ENCODE results near the gene KLRC2.
"Not testable (repeated sequence)": the region's sequence is repeated elsewhere in the genome, so short reads cannot be mapped to it uniquely, and the experiment has no call there.

The KLRC2 gene

DNA sequence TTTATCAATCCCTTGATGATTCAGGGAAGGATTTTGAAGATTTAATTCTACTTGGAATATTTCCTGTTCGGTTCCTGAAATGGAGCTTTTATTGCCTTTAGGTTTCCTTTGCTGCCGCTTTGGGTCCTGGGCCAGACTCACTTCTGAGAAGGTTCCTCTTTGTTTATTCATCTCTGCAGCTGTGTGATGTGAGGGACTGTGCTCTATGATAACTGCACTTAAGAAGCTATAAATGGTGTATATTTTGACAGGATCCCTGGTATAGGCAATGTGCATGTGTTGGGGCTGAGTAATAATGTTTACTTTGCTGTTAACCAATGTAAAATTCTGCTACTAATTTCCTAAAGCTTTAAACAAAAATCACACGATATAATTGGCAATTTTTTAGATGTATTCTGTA lies at the start of gene KLRC2:
Gene KLRC2, minus strand, starts transcription at position 195 of the 400 bp plus-strand sequence. Its CDS starts 24 bp downstream, at position 171.
- DNase-seq (ENCODE audit: low spot score) = not testable (repeated sequence)

- not testable (repeated sequence) for DNase-seq (ENCODE audit: low spot score)
These were observed 46.1 kb upstream of the KLRC2 start for GRCh38 chr12:10481901-10482300.

DNA sequence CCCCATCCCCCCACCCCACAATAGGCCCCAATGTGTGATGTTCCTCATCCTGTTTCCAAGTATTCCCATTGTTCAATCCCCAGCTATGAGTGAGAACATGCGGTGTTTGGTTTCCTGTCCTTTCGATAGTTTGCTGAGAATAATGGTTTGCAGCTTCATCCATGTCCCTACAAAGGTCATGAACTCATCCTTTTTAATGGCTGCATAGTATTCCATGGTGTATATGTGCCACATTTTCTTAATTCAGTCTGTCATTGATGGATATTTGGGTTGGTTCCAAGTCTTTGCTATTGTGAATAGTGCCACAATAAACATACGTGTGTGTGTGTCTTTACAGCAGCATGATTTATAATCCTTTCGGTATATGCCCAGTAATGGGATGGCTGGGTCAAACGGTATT lies 37.0 kb upstream of the KLRC2 start:
- not testable (repeated sequence) for DNase-seq (ENCODE audit: low spot score)

DNA sequence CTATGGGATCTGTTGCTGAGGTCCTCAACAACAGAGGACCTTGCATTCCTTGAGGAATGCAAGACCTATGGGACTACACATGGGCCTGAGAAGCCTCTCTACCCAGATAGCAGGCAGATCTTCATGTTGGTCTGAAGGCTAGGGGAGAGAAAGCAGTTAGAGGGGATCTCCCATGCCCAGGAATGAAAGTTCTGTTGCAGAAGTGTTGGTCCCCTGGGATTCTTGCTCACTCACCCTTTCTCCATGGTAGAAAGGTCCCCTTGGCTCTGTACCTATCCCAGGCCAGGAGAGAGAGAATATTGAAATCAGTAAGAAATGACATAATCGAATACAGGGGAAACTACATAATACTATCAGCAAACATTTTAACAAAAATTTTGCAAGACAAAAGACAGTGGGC lies 33.9 kb upstream of the KLRC2 start:
- DNase-seq (ENCODE audit: low spot score) = no peak

- DNase-seq (ENCODE audit: low spot score) = no peak
These were observed 30.5 kb upstream of the KLRC2 start for GRCh38 chr12:10466311-10466710.

GRCh38 chr12:10457760-10458159 lies 21.9 kb upstream of the KLRC2 start:
- DNase-seq (ENCODE audit: low spot score) = no peak

DNA sequence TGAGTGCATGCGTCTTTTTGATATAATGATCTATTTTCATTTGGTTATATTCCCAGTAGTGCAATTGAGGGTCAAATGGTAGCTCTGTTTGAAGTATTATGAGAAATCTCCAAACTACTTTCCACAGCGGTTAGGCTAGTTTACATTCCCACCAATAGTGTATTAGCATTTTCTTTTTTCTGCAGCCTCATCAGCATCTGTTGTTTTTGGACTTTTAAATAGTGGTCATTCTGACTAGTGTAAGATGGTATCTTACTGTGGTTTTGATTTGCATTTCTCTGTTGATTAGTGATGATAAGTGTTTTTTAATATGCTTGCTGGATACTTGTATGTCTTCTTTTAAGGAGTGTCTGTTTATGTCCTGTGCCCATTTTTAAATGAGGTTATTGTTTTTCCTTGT lies 21.0 kb upstream of the KLRC2 start:
- no peak for DNase-seq (ENCODE audit: low spot score)

GRCh38 chr12:10455766-10456165 lies 20.0 kb upstream of the KLRC2 start:
- no peak for DNase-seq (ENCODE audit: low spot score)

DNA sequence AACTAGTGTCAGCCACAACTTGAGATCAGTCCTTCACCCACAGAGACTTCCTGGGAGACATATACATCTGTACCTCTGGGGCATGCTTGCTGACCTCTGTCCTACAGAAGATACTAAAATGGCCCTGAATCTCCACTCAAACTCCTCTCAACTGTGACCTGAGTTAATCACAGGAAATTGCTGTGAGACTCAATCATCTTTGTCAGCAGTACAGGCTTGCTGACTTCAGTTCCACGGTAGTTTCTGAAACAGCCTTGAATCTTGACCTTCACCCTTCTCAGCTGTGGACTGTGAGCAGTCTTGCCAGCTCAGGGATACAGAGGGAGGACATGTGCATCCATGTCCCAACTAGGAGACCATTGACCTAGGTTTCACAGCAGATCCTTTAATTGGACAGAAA lies 18.7 kb upstream of the KLRC2 start:
- DNase-seq (ENCODE audit: low spot score) = no peak

DNA sequence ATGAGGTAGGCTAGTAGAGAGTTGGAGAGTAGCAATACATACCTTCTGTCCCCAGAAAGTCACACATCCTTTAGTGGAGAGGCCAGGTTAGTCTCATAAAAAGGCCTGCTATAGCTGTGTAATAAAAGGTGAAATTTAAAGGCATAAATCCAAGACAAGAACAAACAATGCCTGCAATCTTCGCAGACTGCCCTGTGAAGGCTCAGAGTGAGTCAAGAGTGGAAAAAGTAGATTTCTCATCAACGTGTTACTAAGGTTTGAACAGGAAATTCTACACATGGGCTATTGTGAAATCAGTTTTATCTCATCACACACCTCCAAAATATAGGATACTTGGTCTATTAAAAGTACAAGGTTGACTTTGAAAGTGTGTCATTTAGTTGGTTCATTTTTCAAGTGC lies 17.3 kb upstream of the KLRC2 start, which contains the start of gene KLRC1:
Gene KLRC1, minus strand, starts transcription at position 222 of the 400 bp plus-strand sequence. CDS start 2,221 bp downstream, outside the sequence.
- no peak for DNase-seq (ENCODE audit: low spot score)

DNA sequence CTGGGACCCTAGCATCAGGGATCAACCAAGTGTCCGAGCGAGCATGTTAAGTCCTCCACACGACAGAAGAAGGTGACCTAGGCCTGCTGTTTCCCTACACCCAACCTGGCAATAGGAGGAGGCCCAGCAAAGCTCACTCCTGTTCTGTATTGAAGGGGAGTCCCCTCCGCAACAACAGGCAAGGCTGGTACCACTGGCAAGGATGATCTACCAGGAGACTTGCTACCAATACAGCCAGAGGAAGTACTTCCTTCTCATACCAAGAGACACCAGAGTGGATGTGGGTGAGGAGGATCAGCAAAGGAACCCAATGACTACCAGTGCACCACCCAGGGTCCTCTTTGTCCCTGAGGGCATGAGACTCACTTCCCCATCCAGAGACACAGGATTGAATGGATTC lies 12.4 kb upstream of the KLRC2 start:
- no peak for DNase-seq (ENCODE audit: low spot score)

DNA sequence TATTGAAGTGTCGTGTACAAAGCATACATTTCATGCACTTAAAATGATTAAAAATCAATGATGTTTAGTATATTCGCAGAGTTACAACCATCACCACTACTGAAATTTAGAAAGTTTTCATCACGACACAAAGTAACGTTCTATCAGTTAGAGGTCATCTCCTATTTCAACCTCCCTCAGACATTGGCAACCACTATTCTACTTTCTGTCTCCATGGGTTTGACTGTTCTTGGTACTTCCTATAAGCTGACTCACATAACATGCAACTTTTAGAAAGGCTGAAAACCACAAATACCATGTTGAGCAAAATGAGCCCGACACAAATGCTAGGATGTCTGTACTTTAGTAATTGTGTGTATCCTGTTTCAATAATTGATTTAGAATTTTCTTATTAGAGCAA lies 10.2 kb upstream of the KLRC2 start:
- not testable (repeated sequence) for DNase-seq (ENCODE audit: low spot score)

- not testable (repeated sequence) for DNase-seq (ENCODE audit: low spot score)
These were observed 5.3 kb upstream of the KLRC2 start for GRCh38 chr12:10441144-10441543.

- DNase-seq (ENCODE audit: low spot score) = not testable (repeated sequence)
These were observed 3.9 kb upstream of the KLRC2 start for GRCh38 chr12:10439608-10440274.

- DNase-seq (ENCODE audit: low spot score) = not testable (repeated sequence)
These were observed 1.8 kb upstream of the KLRC2 start for GRCh38 chr12:10437601-10438000.

- not testable (repeated sequence) for DNase-seq (ENCODE audit: low spot score)
These were observed 5.2 kb downstream of the KLRC2 start for GRCh38 chr12:10430623-10431022.

GRCh38 chr12:10425938-10426337 lies 9.9 kb downstream of the KLRC2 start:
- not testable (repeated sequence) for DNase-seq (ENCODE audit: low spot score)

DNA sequence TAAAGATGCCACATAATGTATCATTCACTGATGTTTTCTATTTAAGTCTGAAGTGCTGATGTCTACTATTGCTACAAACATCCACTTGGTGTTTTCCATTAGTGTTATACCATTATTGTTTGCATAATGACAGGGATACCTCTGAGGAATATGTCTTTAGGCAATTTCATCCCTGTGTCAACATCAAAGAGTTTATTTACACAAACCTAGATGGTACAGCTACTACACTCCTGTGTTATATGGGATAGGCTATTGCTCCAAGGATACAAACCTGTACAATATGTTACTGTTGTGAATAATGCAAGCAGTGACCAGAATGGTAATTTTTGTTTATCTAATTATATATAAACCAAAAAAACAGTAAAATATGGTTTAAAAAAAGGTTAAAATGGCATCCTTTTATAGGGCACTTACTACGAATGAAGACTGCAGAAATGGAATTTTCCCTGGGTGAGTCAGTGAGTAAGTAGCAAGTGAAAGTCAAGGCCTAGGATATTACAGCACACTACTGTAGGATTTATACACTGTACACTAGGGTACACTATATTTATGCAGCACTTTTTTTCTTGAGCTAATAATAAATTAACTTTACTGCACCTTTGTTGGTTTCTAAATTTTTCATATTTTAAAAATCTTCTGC lies 11.4 kb downstream of the KLRC2 start:
- not testable (repeated sequence) for DNase-seq (ENCODE audit: low spot score)

- DNase-seq (ENCODE audit: low spot score) = not testable (repeated sequence)
These were observed 13.7 kb downstream of the KLRC2 start for GRCh38 chr12:10422159-10422558.

- not testable (repeated sequence) for DNase-seq (ENCODE audit: low spot score)
These were observed 15.5 kb downstream of the KLRC2 start, which contains the start of gene KLRC3 for GRCh38 chr12:10420334-10420733. KLRC3 (minus strand) TSS chr12:10420595; CDS start chr12:10420550, 45 bp downstream.

GRCh38 chr12:10409392-10409791 lies 26.4 kb downstream of the KLRC2 start, which contains the start of gene KLRC4:
KLRC4 (minus strand) TSS chr12:10409757; CDS start chr12:10409575, 182 bp downstream.
- no peak for DNase-seq (ENCODE audit: low spot score)

DNA sequence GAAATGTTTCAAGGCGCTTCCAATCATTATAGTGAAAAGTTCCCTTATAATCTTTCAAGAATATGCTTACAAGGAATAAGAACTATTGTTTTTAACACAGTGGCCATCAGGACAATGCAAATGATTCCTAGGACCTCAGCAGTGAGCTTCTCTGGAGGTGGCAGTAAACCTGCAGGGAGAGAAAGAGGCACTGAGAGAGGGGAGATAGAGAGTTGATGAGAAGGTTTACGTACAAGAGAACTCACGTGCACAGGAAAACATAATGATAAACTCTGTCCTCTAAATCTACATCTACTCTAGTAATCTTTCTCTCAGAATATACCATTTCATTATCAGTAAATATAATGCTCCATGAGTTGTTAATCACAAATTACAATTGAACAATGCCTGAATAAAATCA lies 27.0 kb downstream of the KLRC2 start:
- no peak for DNase-seq (ENCODE audit: low spot score)

DNA sequence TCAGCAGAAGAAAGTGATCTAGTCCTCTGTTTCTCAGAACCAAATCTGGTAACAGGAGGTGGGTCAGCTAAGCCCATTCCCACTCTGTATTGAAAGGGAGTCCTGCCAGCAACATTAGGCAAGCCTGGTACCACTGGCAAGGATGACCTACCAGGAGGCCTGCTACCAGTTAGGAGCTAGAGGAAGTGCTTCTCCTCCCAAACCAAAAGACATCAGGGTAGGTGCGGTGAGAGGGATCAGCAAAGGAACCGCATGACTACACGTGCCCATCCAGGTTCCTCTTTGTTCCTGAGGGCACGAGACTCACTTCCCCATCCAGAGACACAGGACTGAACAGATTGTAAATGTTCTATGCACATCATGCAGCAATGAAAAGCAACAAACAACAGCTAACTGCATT lies 29.1 kb downstream of the KLRC2 start:
- no peak for DNase-seq (ENCODE audit: low spot score)

Data from RKO (cell line).